K562 (cell line): Measurements from ENCODE around the gene AASDH. TPM values are rescaled to one million over a fixed set of nuclear protein-coding genes. Genes with fewer than 3 reads are reported as not detected.

Experiments used
- ATAC-seq: fragments of 200-7000 bp; cut with Tn5 transposase; 3 replicates; pipeline ENCODE4 v1.9.1; 2020; ENCODE audit warnings: moderate library complexity
- BruUV-seq: library from RNA; stranded (reverse); fragments of 400-500 nt; replicated peaks from 2 replicates; lab custom pipeline; 2021; lab: Mats Ljungman, UMichigan
- CTCF ChIA-PET: fragments of 300-600 bp; formaldehyde crosslinking; extraction: SDS; loops from one replicate; lab custom pipeline; 2021; ENCODE audit warnings: low intra/inter-chr PET ratio; lab: Yijun Ruan, JAX
- POLR2A ChIA-PET: fragments of 300-600, 350-650 bp; sonication (Branson Sonifier 250); formaldehyde crosslinking; extraction: SDS; loops from one replicate; lab custom pipeline; 2021; ENCODE audit warnings: antibody characterized with exemption, inconsistent platforms; lab: Yijun Ruan, JAX
- DNase-seq, 4 experiments: peaks; one replicate each; pipeline versions ENCODE4 v3.0.0 to v3.0.0-alpha.2; 2011 to 2018; ENCODE audit warnings: low spot score in 3 of 4, mixed read lengths in 3 of 4; ENCODE audit errors: extremely low read depth in 1 of 4
- FAIRE-seq: peaks from 2 replicates; lab custom pipeline; 2011; peaks lifted over from hg19 to GRCh38; lab: Jason Lieb, UNC
- H2AFZ ChIP-seq: 2 replicates; pipeline ENCODE4 v1.6.0; 2011; ENCODE audit warnings: low read depth, low read length, control low read depth, inconsistent platforms
- H3K27ac ChIP-seq: fragments of 200-600 bp; 3 replicates; pipeline ENCODE4 v1.8.0; 2011; ENCODE audit warnings: low read depth, mild to moderate bottlenecking, control low read depth, inconsistent platforms, low read length, moderate library complexity, mixed read lengths; ENCODE audit errors: extremely low read depth
- H3K27me3 ChIP-seq, 2 experiments: fragments of 300-600 bp in 1 of 2; 2 replicates in 1 of 2; 3 replicates in 1 of 2; pipeline versions ENCODE4 v1.6.0 to v1.8.0; 2011; ENCODE audit warnings: inconsistent platforms in 2 of 2, low read length in 2 of 2, mild to moderate bottlenecking in 1 of 2, mixed read lengths in 1 of 2, moderate library complexity in 1 of 2; ENCODE audit not compliant: control insufficient read depth in 2 of 2, insufficient read depth in 2 of 2
- H3K36me3 ChIP-seq: fragments of 300-600 bp; 3 replicates; pipeline ENCODE4 v1.8.0; 2011; ENCODE audit warnings: mild to moderate bottlenecking, low read length, inconsistent platforms; ENCODE audit not compliant: control insufficient read depth, insufficient read depth
- H3K4me1 ChIP-seq, 2 experiments: fragments of 200-600 bp in 1 of 2; replicated peaks in 1 of 2; 2 replicates in 1 of 2; 3 replicates in 1 of 2; pipeline versions ENCODE4 v1.5.1 to v1.8.0; 2011; ENCODE audit warnings: inconsistent platforms in 2 of 2, low read length in 2 of 2, mild to moderate bottlenecking in 1 of 2, mixed read lengths in 1 of 2, moderate library complexity in 1 of 2; ENCODE audit not compliant: control insufficient read depth in 2 of 2, insufficient read depth in 2 of 2
- H3K4me2 ChIP-seq: 2 replicates; pipeline ENCODE4 v1.6.1; 2011; ENCODE audit warnings: low read length, control low read depth, inconsistent platforms, mixed read lengths; ENCODE audit not compliant: insufficient read depth
- H3K4me3 ChIP-seq: fragments of 200-600 bp; sonication (generic), shearing (Covaris generic); 2 replicates; pipeline ENCODE4 v1.5.1; 2016; ENCODE audit warnings: control low read depth, inconsistent platforms
- H3K79me2 ChIP-seq: fragments of 200-600 bp; 3 replicates; pipeline ENCODE4 v1.8.0; 2011; ENCODE audit warnings: low read length, inconsistent platforms; ENCODE audit not compliant: control insufficient read depth, insufficient read depth
- H3K9ac ChIP-seq, 2 experiments: 2 replicates each; pipeline versions ENCODE4 v1.6.0 to v1.6.1; 2011; ENCODE audit warnings: low read depth in 2 of 2, low read length in 2 of 2, control low read depth in 1 of 2, inconsistent platforms in 1 of 2, mild to moderate bottlenecking in 1 of 2, mixed read lengths in 1 of 2; ENCODE audit not compliant: insufficient read depth in 1 of 2
- H3K9me1 ChIP-seq: one replicate; pipeline ENCODE4 v1.6.0; 2011; ENCODE audit warnings: inconsistent platforms, mild to moderate bottlenecking, low read length, moderate library complexity; ENCODE audit not compliant: control insufficient read depth, insufficient read depth
- H3K9me3 ChIP-seq: replicated peaks from 2 replicates; pipeline ENCODE4 v1.5.1; 2011; ENCODE audit warnings: low read depth, low read length, inconsistent platforms; ENCODE audit not compliant: control insufficient read depth, insufficient read depth
- H4K20me1 ChIP-seq: replicated peaks from 2 replicates; pipeline ENCODE4 v1.6.1; 2011; ENCODE audit warnings: low read length, inconsistent platforms, mixed read lengths; ENCODE audit not compliant: control insufficient read depth, insufficient read depth
- BRD4 ChIP-seq: fragments of 200-600 bp; sonication (generic); IDR thresholded peaks from 2 replicates; pipeline ENCODE4 v1.6.1; 2017; ENCODE audit warnings: inconsistent platforms
- HDAC2 ChIP-seq: fragments of 450-650 bp; IDR thresholded peaks from 2 replicates; pipeline ENCODE4 v1.6.1; 2016; ENCODE audit warnings: mild to moderate bottlenecking
- RFX1 ChIP-seq: fragments of 450-650 bp; IDR thresholded peaks from 2 replicates; pipeline ENCODE4 v1.6.1; 2016; ENCODE audit warnings: mild to moderate bottlenecking, moderate library complexity
- SAP30 ChIP-seq: fragments of 200-600 bp; sonication (generic); IDR thresholded peaks from 2 replicates; pipeline ENCODE4 v1.6.1; 2012; ENCODE audit warnings: borderline replicate concordance, low read depth, mild to moderate bottlenecking, moderate library complexity, low read length, control low read depth, inconsistent platforms; ENCODE audit not compliant: insufficient read depth, poor library complexity, severe bottlenecking
- STAT5B ChIP-seq: fragments of 250-450 bp; sonication (Bioruptor Pico); IDR thresholded peaks from 2 replicates; pipeline ENCODE4 v1.8.0; 2021; ENCODE audit warnings: mild to moderate bottlenecking, inconsistent platforms
- YY1 ChIP-seq, 3 experiments: IDR thresholded peaks; 2 replicates each; pipeline ENCODE4 v1.6.1; 2011; ENCODE audit warnings: low read length in 2 of 3, mild to moderate bottlenecking in 2 of 3, moderate library complexity in 2 of 3, borderline replicate concordance in 1 of 3, control low read depth in 1 of 3, low read depth in 1 of 3; ENCODE audit not compliant: insufficient read depth in 3 of 3, insufficient replicate concordance in 2 of 3, control insufficient read depth in 1 of 3, insufficient read length in 1 of 3; ENCODE audit errors: extremely low read depth in 1 of 3
- ZBTB7A ChIP-seq: IDR thresholded peaks from 2 replicates; pipeline ENCODE4 v1.6.1; 2011; ENCODE audit warnings: low read depth, mild to moderate bottlenecking, low read length, moderate library complexity, borderline replicate concordance; ENCODE audit not compliant: control insufficient read depth
- WGBS: fragments of 100-300 bp; shearing (Covaris generic); methylation state at CpG from one replicate; pipeline ENCODE4 v1.1.6; 2016; ENCODE audit warnings: low coverage, mixed read lengths; ENCODE audit not compliant: insufficient coverage; ENCODE audit errors: missing lambda C conversion rate; 5-methylcytosine and 5-hydroxymethylcytosine counted together
- in situ Hi-C: fragments of 300-500 bp; cut with MboI; formaldehyde crosslinking; loops from 4 replicates; pipeline ENCODE4 v1.15.0; 2018; ENCODE audit warnings: inconsistent platforms, mixed read lengths
- intact Hi-C: fragments of 100-400 bp; cut with micrococcal nuclease; formaldehyde crosslinking; loops from 2 replicates; pipeline ENCODE4 v1.14.2; 2022
- polyA plus RNA-seq, 8 experiments: library from polyadenylated mRNA; depleted of rRNA in 4 of 8; stranded (reverse) in 5 of 8; unstranded in 3 of 8; fragments of >200 nt; fragmentation: Nextera tagmentation in 2 of 8; fragmentation: Illumina TruSeq in 1 of 8; extraction: Ambion mirVana in 2 of 8; extraction: Trizol in 1 of 8; gene quantifications; 2 replicates each; pipeline versions ENCODE4 v1.2.1 to v1.2.3, GENCODE V29; 2011 to 2014; ENCODE audit warnings: inconsistent platforms in 1 of 8, missing spikeins in 1 of 8
- total RNA-seq, 7 experiments: library from RNA; depleted of rRNA in 6 of 7; stranded (reverse); fragments of >200 nt in 6 of 7; fragmentation: Illumina TruSeq in 2 of 7; extraction: Trizol in 2 of 7; gene quantifications; 2 replicates each; pipeline versions ENCODE4 v1.2.1 to v1.2.3, GENCODE V29; 2011 to 2021; ENCODE audit warnings: low replicate concordance in 1 of 7
- TF ChIP-seq, protein P1 (sequence below): sonication (generic); formaldehyde crosslinking; IDR thresholded peaks from 2 replicates; pipeline ENCODE4 v1.8.0; 2023; ENCODE audit warnings: mild to moderate bottlenecking, missing genetic modification reagents
- TF ChIP-seq, protein P2 (sequence below): fragments of 250-450 bp; sonication (Bioruptor Pico); IDR thresholded peaks from 2 replicates; pipeline ENCODE4 v1.8.0; 2022; ENCODE audit warnings: inconsistent platforms
- TF ChIP-seq, protein P3 (sequence below): sonication (generic); IDR thresholded peaks from 2 replicates; pipeline ENCODE4 v1.6.1; 2016

The AASDH gene
- total and polyA plus RNA-seq, 9 of the 15 experiments (the other 6 are each of a cell fraction or from before 2014, with no cell fraction given), result 8.6 to 29.7 (median 13.7) TPM

GRCh38 chr4:56434599-56435139 lies 47.4 kb upstream of the AASDH start:
- DNase-seq (peak in 2 of 4 experiments; percentile 64 to 81), ATAC-seq (peak; percentile 65), FAIRE-seq (peak; percentile 32)
- Histone ChIP-seq H3K9me3 (no peaks in the 10 kb centered on the region), H3K9me1 (no peaks in the 10 kb centered on the region), H3K4me3 (peak overlapping the region; percentile 89), H3K4me1 (peaks cover 12 to 18% of the 10 kb centered on the region in 2 experiments; a peak in 3 of 5 replicates), H3K27ac (peak overlapping the region; percentile 96), H3K9ac (peak overlapping the region; percentile 92 to 93), H3K27me3 (no peaks in the 10 kb centered on the region), H4K20me1 (peaks cover 17% of the 10 kb centered on the region; the same call in 1 of the 2 replicates), H3K36me3 (peaks cover 21% of the 10 kb centered on the region; the same call in 2 of the 3 replicates), H3K4me2 (peak overlapping the region; percentile 95), H2AFZ (peak overlapping the region; percentile 98), H3K79me2 (peaks cover 94% of the 10 kb centered on the region)
- intact Hi-C loops, result loop anchor here (2.0 to 5.0 kb wide), 3 partner anchors 32 to 108 kb away; partner anchors contain the start of gene SRP72
- BruUV-seq, result TSS peak; percentile 43
- POLR2A ChIA-PET, result interaction anchor here (0.7 to 4.4 kb wide), 13 partner anchors 11 to 439 kb away, joined by 3 to 47 read pairs (median 4); partner anchors contain the start of genes AASDH and SRP72
- in situ Hi-C loops, result no loop called here
- CTCF ChIA-PET, result no interaction called here
- WGBS, result 0% methylated on average over 14 of the region's 15 CpGs
- TF ChIP-seq HDAC2, result no peak
- no peak for TF ChIP-seq STAT5B (CRISPR knock-in tag)
- TF ChIP-seq BRD4, result no peak
- TF ChIP-seq, protein P1, sequence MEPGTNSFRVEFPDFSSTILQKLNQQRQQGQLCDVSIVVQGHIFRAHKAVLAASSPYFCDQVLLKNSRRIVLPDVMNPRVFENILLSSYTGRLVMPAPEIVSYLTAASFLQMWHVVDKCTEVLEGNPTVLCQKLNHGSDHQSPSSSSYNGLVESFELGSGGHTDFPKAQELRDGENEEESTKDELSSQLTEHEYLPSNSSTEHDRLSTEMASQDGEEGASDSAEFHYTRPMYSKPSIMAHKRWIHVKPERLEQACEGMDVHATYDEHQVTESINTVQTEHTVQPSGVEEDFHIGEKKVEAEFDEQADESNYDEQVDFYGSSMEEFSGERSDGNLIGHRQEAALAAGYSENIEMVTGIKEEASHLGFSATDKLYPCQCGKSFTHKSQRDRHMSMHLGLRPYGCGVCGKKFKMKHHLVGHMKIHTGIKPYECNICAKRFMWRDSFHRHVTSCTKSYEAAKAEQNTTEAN (CRISPR knock-in tag), result no peak
- TF ChIP-seq SAP30, result no peak
- peak in 1 of 3 experiments; percentile 43 for TF ChIP-seq YY1 (IDR thresholded peaks at IDR 0.05; ENCODE audit: borderline replicate concordance in 1 of 3, control insufficient read depth in 1 of 3, extremely low read depth in 1 of 3, insufficient read depth in 3 of 3, insufficient read length in 1 of 3, insufficient replicate concordance in 2 of 3, low read depth in 1 of 3, low read length in 2 of 3)
- peak; percentile 35; the same call in 1 of the 2 replicates for TF ChIP-seq RFX1
- peak; percentile 63; the same call in 1 of the 2 replicates for TF ChIP-seq ZBTB7A
- TF ChIP-seq, protein P2, sequence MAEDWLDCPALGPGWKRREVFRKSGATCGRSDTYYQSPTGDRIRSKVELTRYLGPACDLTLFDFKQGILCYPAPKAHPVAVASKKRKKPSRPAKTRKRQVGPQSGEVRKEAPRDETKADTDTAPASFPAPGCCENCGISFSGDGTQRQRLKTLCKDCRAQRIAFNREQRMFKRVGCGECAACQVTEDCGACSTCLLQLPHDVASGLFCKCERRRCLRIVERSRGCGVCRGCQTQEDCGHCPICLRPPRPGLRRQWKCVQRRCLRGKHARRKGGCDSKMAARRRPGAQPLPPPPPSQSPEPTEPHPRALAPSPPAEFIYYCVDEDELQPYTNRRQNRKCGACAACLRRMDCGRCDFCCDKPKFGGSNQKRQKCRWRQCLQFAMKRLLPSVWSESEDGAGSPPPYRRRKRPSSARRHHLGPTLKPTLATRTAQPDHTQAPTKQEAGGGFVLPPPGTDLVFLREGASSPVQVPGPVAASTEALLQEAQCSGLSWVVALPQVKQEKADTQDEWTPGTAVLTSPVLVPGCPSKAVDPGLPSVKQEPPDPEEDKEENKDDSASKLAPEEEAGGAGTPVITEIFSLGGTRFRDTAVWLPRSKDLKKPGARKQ (CRISPR knock-in tag), result no peak
- TF ChIP-seq, protein P3, sequence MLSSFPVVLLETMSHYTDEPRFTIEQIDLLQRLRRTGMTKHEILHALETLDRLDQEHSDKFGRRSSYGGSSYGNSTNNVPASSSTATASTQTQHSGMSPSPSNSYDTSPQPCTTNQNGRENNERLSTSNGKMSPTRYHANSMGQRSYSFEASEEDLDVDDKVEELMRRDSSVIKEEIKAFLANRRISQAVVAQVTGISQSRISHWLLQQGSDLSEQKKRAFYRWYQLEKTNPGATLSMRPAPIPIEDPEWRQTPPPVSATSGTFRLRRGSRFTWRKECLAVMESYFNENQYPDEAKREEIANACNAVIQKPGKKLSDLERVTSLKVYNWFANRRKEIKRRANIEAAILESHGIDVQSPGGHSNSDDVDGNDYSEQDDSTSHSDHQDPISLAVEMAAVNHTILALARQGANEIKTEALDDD, result peak; percentile 81
